Testis (tissue), 2 donors: Measurements from ENCODE around the gene TUBB3.

Experiments used
- POLR2A ChIP-seq: fragments of 450-650 bp; IDR thresholded peaks from one replicate; pipeline ENCODE4 v1.6.1; 2017; ENCODE audit warnings: antibody characterized with exemption, mild to moderate bottlenecking, moderate library complexity
- TF ChIP-seq, protein P1 (sequence below), 3 experiments: fragments of 450-650 bp in 2 of 3; fragments of 200-600 bp in 1 of 3; sonication (generic) in 1 of 3; IDR thresholded peaks; one replicate each; pipeline ENCODE4 v1.5.1; 2016 to 2019; ENCODE audit warnings: antibody characterized with exemption in 3 of 3, mild to moderate bottlenecking in 2 of 3, moderate library complexity in 1 of 3

DNA sequence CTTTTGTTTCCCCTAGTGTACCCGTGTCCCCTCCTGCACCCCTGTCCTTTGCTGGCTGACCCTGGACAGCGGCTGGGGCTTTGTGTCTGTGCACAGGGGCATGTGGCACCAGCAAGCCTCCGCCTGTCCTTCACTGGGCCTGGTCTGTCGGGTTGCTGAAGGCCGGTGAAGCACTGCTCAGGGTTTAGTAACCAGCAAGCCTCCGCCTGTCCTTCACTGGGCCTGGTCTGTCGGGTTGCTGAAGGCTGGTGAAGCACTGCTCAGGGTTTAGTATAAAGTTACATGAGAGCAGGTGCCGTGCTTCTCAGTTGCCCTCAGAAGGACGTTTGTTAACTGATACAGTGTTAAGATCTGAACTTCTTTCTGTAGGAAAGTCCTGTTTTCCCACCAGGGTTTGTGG is 59.2 kb downstream of the TUBB3 start:
- TF ChIP-seq POLR2A = no peak
- TF ChIP-seq, protein P1, sequence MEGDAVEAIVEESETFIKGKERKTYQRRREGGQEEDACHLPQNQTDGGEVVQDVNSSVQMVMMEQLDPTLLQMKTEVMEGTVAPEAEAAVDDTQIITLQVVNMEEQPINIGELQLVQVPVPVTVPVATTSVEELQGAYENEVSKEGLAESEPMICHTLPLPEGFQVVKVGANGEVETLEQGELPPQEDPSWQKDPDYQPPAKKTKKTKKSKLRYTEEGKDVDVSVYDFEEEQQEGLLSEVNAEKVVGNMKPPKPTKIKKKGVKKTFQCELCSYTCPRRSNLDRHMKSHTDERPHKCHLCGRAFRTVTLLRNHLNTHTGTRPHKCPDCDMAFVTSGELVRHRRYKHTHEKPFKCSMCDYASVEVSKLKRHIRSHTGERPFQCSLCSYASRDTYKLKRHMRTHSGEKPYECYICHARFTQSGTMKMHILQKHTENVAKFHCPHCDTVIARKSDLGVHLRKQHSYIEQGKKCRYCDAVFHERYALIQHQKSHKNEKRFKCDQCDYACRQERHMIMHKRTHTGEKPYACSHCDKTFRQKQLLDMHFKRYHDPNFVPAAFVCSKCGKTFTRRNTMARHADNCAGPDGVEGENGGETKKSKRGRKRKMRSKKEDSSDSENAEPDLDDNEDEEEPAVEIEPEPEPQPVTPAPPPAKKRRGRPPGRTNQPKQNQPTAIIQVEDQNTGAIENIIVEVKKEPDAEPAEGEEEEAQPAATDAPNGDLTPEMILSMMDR (IDR thresholded peaks at IDR 0.05) = no peak
